Cardiac septum (tissue), 1 donor: ENCODE measurements around the gene RBBP9. TPM values are rescaled to one million over a fixed set of nuclear protein-coding genes. Genes with fewer than 3 reads are reported as not detected.
"Not testable (repeated sequence)": the region's sequence is repeated elsewhere in the genome, so short reads cannot be mapped to it uniquely, and the experiment has no call there.

Source experiments
- DNase-seq: peaks from one replicate; pipeline ENCODE4 v3.0.0-alpha.2; 2020; ENCODE audit warnings: low spot score
- intact Hi-C: fragments of 100-400 bp; cut with DNase I; formaldehyde crosslinking; loops from one replicate; pipeline ENCODE4 v1.14.0; 2022
- long read RNA-seq: library from polyadenylated mRNA; unstranded; transcript quantifications from one replicate; pipeline ENCODE4 v2.0.0, GENCODE V29; 2021
- total RNA-seq: library from RNA; stranded (reverse); fragmentation: NEBNext Ultra II Directional; extraction: Animal tissue kit (Norgen Biotek cat#: 25700); gene quantifications from one replicate; pipeline ENCODE4 v1.2.1, GENCODE V29; 2021
- donor health status: DM: no; HTN: no; CAD: no.

Gene RBBP9
- 6.8 TPM for total RNA-seq
- long read RNA-seq, partial matches to known transcripts, result 0 of 5 reads
- long read RNA-seq, other reads (novel, unspliced or antisense), result 2 of 5 reads

DNA sequence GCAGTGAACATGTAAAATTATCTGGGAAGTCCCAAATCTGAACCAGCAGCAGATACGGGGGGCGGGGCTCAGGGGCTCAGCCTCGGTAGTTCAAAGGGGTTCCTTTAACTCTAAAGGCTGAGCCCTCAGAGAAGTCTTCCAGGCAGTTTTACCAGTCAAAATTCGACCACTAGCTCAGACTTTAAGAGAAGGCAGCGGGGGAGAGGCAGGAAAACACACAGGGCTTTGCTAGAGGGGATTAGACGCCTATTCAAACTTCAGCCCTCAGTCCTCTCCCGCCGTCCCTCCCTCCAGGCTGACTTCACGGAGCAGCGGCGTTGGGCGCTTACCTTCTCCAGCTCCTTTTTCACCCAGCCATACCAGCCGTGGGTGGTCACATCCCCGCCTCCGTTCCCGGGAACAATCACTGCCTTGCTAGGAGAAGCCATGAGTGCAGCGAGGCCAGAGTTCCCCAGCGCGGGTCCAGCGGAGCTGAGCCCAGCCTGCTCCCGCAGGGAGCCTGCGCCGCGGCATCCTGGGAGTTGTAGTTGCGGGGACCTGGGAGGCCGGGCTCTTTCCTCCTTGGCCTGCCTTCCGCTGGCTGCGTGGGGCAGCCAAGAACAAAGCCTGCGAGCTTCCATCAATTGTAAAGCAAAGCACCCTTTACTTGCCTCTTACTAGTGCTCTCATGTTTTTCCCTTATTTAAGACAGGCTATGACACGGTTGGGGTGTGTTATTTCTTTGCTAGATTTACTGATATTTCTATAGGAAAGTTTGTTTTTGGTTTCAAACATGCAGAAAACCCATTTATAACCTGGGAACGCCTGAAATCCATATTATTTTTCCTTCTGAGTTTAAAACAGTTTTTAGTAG lies at the start of gene RBBP9:
TSS of gene RBBP9 (minus strand) at position 486 of the 853 bp plus-strand sequence. CDS start at position 428, 58 bp downstream.
- intact Hi-C loops, result no loop called here
- DNase-seq, result peak; percentile 94

DNA sequence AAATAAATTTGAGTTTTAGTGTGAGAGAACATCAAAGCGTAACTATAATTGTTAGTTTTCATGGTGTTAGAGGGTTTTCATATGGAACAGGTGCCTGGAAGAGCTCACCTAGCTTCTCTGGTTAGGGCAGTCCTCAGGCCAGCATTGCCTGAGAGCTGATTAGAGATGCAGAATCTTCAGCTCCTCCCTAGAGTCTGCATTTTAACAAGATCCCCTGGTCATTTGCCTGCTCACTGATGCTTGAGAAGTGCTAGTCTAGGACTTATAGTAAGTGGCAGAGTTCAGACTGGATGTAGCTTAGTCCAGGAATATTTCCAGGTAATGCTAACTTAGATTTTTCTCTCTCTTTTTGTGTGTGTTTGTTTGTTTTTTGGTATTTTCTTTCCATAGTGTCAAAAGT lies 48.5 kb upstream of the RBBP9 start:
- intact Hi-C loops, result no loop called here
- no peak for DNase-seq

DNA sequence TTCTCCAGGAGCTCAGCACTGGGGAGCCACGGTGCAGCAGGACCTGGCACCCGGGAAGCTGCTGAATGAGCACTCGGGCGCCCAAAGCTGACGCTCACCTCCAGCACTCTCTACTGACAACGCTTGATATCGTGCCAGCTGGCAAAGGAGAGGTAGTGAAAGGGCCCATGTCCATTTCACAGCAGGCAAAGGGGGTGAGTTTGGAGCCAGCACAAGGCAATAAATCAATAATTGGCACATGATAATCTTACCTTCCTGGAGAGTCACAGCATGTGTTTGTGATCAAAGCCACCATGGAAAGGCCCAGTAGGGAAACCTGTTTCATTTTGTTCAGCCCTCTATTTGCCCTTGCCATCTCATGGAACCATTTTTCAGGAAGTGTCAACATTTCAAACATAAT lies 46.9 kb upstream of the RBBP9 start:
- DNase-seq, result no peak
- intact Hi-C loops, result no loop called here

DNA sequence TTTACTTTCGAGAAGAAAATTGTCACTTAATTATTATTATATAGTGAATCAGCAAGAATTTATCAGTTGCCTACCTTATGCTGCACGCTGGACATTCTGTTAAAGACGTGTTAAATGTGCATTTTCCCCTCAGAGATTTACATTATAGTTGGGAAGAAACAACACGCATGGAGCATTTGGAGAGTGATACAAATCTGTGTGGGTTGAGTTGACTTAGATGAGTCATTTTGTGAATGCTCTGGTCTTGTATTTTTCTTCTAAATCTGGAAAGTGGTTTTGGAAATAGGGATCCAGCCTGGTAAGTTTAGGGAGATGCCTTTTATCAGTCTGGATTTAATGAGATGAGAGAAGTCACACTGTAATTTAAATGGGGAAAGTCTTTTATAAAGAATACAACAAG lies 46.2 kb upstream of the RBBP9 start:
- no peak for DNase-seq
- intact Hi-C loops, result no loop called here

GRCh38 chr20:18541741-18542140 lies 44.7 kb upstream of the RBBP9 start:
- intact Hi-C loops, result no loop called here
- DNase-seq, result no peak

GRCh38 chr20:18537651-18538050 lies 40.6 kb upstream of the RBBP9 start:
- DNase-seq, result no peak
- intact Hi-C loops, result no loop called here

DNA sequence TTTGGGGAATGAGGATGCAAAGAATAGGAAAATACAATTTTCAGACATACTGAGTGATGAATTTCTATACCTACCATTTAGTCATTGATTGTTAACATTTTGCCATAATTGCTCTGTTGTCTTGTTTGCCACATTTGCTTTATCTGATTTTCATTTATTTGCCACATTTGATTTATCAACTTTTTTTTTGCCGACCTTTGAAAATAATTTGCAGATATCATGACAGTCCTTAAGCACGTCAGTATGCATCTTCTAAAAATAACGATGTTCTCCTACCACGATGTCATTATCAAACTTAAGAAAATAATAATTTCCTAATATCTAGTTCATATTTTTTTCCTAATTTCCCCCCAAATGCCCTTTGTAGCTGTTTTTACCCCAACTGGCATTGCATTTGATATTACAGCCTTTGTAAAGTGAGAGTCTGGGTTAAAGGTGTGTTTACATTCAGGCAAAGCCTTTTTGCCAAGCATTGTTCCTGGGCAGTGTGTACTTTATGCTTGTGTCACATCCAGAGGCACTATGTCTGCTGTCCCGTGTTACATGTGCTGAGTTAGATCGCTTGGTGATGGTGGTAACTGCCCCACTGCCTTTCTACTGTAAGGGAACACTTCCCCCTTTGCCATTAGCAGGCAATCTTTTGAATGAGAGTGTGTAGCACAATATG lies 37.1 kb upstream of the RBBP9 start:
- intact Hi-C loops, result no loop called here
- no peak for DNase-seq

DNA sequence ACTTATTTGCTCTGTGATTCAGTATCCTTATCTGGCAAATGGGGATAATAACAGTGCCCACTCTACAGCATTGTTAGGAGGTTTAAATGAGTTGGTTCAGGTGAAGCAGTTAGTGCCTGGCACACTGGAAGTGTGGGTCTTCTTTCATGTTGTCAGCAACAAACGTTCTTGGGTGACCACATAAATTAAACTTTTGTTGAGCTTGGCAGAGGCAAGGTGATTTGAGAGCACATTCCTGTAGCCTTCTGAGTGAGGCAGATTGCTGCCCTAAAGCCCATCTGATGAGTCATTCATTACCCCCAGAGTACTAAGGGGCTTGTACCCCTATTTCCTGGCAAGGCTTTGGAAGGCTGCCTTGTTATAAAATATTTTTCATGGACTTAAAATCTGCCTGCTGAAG lies 36.5 kb upstream of the RBBP9 start:
- DNase-seq, result no peak

DNA sequence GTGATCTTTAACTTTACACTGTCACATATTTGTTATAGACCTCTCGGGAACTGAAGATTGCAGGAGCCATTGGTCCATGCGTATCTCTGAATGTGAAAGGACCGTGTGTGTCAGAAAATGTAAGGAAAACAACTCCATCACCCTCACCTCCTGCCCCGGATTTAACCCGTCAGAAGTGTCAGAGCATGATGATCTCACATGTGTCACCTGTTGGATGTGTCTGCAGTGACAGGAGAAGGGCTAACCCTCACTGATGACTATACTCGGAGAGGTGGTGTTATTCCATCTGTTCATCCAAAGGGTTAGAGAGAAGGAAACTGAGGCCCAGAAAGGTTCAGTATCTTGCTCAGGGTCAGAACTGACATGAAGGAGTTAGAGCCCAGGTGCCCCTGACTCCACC lies 35.6 kb upstream of the RBBP9 start:
- no peak for DNase-seq
- intact Hi-C loops, result no loop called here

More for the DNA sequence above, 36.5 kb upstream of the RBBP9 start:
- intact Hi-C loops, result no loop called here

DNA sequence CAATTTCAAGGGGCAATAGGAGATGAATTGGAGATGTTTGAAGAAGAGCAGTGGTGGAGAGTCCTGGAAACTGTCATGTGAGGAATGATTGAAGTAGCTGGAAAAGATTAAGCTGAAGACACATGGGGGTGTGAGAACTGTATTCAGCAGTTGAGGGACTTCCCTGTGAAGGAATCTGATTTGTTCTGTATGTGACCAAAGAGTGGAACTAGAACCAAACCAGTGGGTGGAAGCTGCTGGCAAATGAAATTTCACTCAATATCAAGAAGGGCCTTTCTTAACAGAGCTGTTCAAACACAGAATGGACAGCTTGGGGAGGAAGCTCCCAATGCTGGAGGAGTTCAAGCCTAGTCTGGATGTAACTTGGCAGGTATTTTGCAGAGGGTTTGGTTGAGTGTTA lies 32.0 kb upstream of the RBBP9 start:
- intact Hi-C loops, result no loop called here
- no peak for DNase-seq

- intact Hi-C loops, result no loop called here
- DNase-seq, result no peak
These were observed 30.8 kb upstream of the RBBP9 start for GRCh38 chr20:18527836-18528235.

DNA sequence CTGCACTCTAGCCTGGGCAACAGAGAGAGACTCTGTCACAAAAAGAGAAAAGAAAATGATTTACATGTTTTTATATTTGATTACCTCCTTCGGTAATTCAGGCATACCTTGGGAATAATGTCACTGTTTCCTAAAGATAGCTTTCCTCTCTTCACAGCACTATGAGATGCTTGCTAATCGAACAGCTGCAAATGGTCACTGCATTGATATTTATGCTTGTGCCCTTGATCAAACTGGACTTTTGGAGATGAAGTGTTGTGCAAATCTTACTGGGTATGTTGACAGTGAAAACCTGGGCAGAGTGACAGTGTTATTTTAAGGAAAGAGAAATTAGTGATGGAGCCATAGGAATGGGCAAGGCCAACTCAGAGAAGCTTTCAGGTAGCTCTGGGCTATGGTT lies 30.3 kb upstream of the RBBP9 start:
- DNase-seq, result no peak
- intact Hi-C loops, result no loop called here

- not testable (repeated sequence) for DNase-seq
These were observed 29.7 kb upstream of the RBBP9 start for GRCh38 chr20:18526761-18527160.

DNA sequence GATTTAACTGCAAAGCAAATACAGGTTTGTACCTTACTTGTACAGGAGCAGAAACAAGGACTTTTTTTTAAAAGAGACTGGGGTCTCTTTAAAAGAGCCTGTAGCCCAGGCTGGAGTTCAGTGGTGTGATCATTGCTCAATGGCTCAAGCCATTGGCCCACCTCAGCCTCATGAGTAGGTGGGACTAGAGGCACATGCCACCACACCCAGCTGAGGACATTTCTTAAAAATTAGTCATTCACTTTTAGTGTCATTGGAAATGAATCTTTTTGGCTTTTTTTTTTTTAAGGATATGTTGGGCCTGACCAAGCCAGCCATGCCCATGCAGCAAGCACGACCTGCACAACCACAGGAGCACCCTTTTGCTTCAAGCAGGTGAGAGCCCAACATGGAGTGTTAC lies 27.6 kb upstream of the RBBP9 start:
- DNase-seq, result no peak
- intact Hi-C loops, result no loop called here

More at GRCh38 chr20:18526761-18527160, 29.7 kb upstream of the RBBP9 start:
- intact Hi-C loops, result not testable (repeated sequence)

DNA sequence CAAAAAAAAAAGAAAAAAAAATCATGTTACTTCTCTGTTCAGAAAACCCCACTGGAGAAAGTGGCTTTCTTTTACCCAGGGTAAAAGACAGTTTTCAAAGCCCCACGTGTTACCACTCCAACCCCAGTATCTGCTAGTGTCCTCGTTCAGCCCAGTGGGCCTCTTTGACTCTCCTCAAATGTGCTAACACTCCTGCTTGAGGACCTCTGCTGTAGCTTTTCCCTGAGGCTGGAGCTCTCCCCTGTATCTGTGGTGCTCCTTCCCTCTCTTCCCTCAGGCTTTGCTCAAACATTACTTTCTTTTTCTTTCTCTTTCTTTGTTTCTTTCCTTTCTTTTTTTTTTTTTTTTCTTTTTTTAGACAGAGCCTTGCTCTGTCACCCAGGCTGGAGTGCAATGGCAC lies 26.0 kb upstream of the RBBP9 start:
- intact Hi-C loops, result no loop called here
- DNase-seq, result no peak

DNA sequence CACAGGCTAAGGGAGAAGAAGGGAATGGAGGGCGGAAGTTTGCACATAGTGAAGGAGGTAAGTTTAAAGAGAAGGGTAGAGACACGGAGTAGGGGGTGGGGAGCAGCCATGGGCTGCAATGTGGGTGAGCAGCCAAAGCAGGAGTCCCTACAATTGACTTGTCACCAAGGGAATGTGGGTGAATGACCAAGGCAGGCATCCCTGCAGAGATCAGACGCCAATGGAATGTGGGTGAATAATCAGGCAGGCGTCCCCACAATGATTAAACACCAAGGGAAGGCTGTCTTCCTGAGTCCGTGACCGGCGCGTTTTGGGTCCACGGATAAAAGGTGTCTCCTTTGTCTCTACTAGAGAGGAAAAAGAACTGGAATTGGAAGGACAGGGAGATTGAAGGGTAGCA lies 25.0 kb upstream of the RBBP9 start:
- intact Hi-C loops, DNase-seq: not testable (repeated sequence)

DNA sequence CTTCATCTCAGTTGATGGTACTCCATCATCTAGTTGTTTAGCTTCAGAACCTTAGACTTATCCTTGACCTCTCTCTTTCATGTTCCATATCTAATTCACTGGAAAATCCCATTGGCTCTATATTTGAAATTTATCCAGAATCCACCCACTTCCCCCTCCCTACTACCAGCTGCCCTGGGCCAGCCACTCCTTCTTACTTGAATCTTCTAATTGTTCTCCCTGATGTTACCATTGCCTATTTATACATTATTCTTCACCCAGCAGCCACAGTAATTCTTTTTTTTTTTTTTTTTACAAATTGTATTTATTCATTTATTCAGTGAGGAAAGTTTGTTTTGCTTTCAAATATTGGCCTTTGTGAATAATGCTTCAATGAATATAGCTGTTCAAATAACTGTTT lies 18.9 kb upstream of the RBBP9 start:
- intact Hi-C loops, result no loop called here
- no peak for DNase-seq

DNA sequence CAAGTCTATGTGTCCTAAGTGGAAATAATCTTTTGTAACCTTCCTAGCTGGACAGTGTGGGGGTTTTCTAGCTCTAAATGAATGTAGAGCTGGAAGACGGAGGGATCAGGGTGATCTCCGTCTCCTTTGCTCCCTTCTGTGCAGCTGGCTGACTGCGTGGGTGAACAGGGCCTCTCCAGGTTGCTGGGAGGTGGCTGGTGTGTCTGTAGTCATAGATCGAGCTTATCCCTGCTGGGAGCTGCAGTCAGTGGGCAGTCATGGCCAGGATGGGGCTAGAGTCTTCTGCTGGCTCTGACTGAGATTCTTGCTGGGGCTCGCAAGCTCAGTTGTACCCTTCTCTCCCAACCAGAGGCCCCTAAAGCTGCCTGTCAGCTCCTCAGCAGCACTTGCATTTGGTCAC lies 17.1 kb upstream of the RBBP9 start:
- no peak for DNase-seq
- intact Hi-C loops, result no loop called here

DNA sequence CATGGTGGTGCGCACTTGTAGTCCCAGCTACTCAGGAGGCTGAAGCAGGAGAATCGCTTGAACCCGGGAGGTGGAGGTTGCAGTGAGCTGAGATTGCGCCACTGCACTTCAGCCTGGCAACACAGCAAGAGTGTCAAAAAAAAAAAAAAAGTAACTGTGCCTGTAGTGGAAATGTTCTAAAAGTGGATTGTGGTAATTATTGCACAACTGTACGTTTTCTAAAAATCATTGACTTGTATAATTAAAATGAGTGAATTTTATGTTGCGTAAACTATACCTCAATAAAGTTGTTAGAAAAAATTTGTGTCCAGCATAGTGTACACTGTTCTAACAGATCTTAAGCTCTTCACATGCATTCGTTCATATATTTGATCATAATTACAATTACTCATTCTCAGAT lies 16.2 kb upstream of the RBBP9 start:
- DNase-seq, result no peak
- intact Hi-C loops, result no loop called here

- DNase-seq, result no peak
- intact Hi-C loops, result no loop called here
These were observed 14.5 kb upstream of the RBBP9 start for GRCh38 chr20:18511571-18511970.
